ENCODE measurements around the gene ZYG11B. TPM values are rescaled to one million over a fixed set of nuclear protein-coding genes. Genes with fewer than 3 reads are reported as not detected.
A peak's percentile ranks its signal among the peaks of the same experiment; 100 is the strongest.
"Not testable (repeated sequence)": the region's sequence is repeated elsewhere in the genome, so short reads cannot be mapped to it uniquely, and the experiment has no call there.

Gene ZYG11B
- total RNA-seq = 22.4 and 30.0 TPM in 2 replicates

- DNase-seq (ENCODE audit: extremely low read depth, low read depth, low spot score) = no peak
Observed at GRCh38 chr1:52726265-52727113, at the start of gene ZYG11B. TSS of gene ZYG11B (plus strand) at chr1:52726453. CDS start at chr1:52726654, 201 bp downstream.

GRCh38 chr1:52677076-52677806 lies 49.0 kb upstream of the ZYG11B start:
- DNase-seq (ENCODE audit: extremely low read depth, low read depth, low spot score) = no peak

GRCh38 chr1:52679048-52679447 lies 47.2 kb upstream of the ZYG11B start:
- DNase-seq (ENCODE audit: extremely low read depth, low read depth, low spot score) = no peak

- DNase-seq (ENCODE audit: extremely low read depth, low read depth, low spot score) = no peak
Observed at GRCh38 chr1:52679498-52679897, 46.8 kb upstream of the ZYG11B start.

- DNase-seq (ENCODE audit: extremely low read depth, low read depth, low spot score) = no peak
Observed at GRCh38 chr1:52680353-52680752, 45.9 kb upstream of the ZYG11B start.

GRCh38 chr1:52681136-52681535 lies 45.1 kb upstream of the ZYG11B start:
- no peak for DNase-seq (ENCODE audit: extremely low read depth, low read depth, low spot score)

- no peak for DNase-seq (ENCODE audit: extremely low read depth, low read depth, low spot score)
Observed at GRCh38 chr1:52683367-52683940, 42.8 kb upstream of the ZYG11B start.

- DNase-seq (ENCODE audit: extremely low read depth, low read depth, low spot score) = no peak
Observed at GRCh38 chr1:52684545-52684944, 41.7 kb upstream of the ZYG11B start.

- not testable (repeated sequence) for DNase-seq (ENCODE audit: extremely low read depth, low read depth, low spot score)
Observed at GRCh38 chr1:52686261-52686751, 39.9 kb upstream of the ZYG11B start.

GRCh38 chr1:52686830-52687229 lies 39.4 kb upstream of the ZYG11B start:
- DNase-seq (ENCODE audit: extremely low read depth, low read depth, low spot score) = no peak

GRCh38 chr1:52691821-52692220 lies 34.4 kb upstream of the ZYG11B start:
- DNase-seq (ENCODE audit: extremely low read depth, low read depth, low spot score) = no peak

- no peak for DNase-seq (ENCODE audit: extremely low read depth, low read depth, low spot score)
Observed at GRCh38 chr1:52692697-52693096, 33.6 kb upstream of the ZYG11B start.

GRCh38 chr1:52693351-52693750 lies 32.9 kb upstream of the ZYG11B start:
- DNase-seq (ENCODE audit: extremely low read depth, low read depth, low spot score) = not testable (repeated sequence)

- DNase-seq (ENCODE audit: extremely low read depth, low read depth, low spot score) = no peak
Observed at GRCh38 chr1:52693843-52694242, 32.4 kb upstream of the ZYG11B start.

- no peak for DNase-seq (ENCODE audit: extremely low read depth, low read depth, low spot score)
Observed at GRCh38 chr1:52695627-52696026, 30.6 kb upstream of the ZYG11B start.

- no peak for DNase-seq (ENCODE audit: extremely low read depth, low read depth, low spot score)
Observed at GRCh38 chr1:52697795-52698674, 28.2 kb upstream of the ZYG11B start, which contains the start of gene COA7. TSS of gene COA7 (minus strand) at chr1:52698347. CDS start at chr1:52698326, 21 bp downstream.

GRCh38 chr1:52702886-52703787 lies 23.1 kb upstream of the ZYG11B start:
- peak; percentile 73 for DNase-seq (ENCODE audit: extremely low read depth, low read depth, low spot score)

- DNase-seq (ENCODE audit: extremely low read depth, low read depth, low spot score) = no peak
Observed at GRCh38 chr1:52706136-52706670, 20.1 kb upstream of the ZYG11B start.

Measured in glomerular endothelial cell (primary cell).